GM21526 (cell line): ENCODE measurements around the gene RACGAP1.

ENCODE experiments used
- ATAC-seq: cut with Tn5 transposase; IDR thresholded peaks from one replicate; pipeline ENCODE4 v1.9.1; 2021; ENCODE audit warnings: moderate library complexity; ENCODE audit not compliant: unreplicated experiment, low FRiP score

The RACGAP1 gene

GRCh38 chr12:50057000-50057841 lies 31.9 kb upstream of the RACGAP1 start, which contains the start of gene ASIC1:
TSS of gene ASIC1 (plus strand) at chr12:50057596. CDS start at chr12:50058767, 1,171 bp downstream.
- ATAC-seq = no peak

DNA sequence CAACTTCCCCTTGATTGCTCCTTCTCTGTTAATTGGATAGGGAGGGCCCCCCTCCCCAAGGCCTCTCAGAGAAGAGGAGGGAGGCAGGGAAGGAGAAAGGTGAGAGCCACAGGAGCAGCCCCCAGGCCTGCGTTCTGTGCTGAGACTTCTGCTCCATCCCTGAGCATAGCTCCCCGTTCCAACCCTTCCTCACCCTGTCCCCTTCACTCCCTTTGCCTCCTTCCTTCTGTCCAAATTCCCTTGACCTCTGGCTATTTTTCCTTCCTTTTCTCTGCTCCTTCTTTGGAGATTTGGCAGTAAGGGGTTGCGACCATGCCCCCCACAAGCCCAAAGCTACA lies 31.3 kb upstream of the RACGAP1 start:
- ATAC-seq = no peak

- no peak for ATAC-seq
Measured at GRCh38 chr12:50055831-50056638, 30.7 kb upstream of the RACGAP1 start.

- ATAC-seq = no peak
Measured at GRCh38 chr12:50053583-50053982, 28.3 kb upstream of the RACGAP1 start.

DNA sequence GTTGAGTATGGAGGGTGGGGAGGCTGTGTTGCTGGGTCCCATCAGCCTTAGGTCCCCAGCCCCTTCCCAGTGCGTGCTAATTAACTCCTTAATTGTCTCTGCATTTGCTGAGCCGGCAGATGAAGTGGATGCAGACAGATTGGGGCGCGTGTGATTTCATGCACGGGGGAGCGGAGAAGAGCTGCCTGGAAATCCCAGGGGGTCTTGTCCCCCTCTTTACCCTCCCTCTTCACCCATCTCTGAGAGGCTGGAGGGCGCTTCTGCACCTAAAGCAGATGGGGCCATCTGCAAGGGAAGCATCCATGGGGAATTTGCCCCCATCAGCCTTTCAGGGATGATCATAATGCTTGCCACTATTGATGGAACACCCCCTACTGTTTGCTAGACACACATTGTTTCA lies 27.7 kb upstream of the RACGAP1 start:
- ATAC-seq = no peak

GRCh38 chr12:50052544-50052943 lies 27.2 kb upstream of the RACGAP1 start:
- ATAC-seq = no peak

DNA sequence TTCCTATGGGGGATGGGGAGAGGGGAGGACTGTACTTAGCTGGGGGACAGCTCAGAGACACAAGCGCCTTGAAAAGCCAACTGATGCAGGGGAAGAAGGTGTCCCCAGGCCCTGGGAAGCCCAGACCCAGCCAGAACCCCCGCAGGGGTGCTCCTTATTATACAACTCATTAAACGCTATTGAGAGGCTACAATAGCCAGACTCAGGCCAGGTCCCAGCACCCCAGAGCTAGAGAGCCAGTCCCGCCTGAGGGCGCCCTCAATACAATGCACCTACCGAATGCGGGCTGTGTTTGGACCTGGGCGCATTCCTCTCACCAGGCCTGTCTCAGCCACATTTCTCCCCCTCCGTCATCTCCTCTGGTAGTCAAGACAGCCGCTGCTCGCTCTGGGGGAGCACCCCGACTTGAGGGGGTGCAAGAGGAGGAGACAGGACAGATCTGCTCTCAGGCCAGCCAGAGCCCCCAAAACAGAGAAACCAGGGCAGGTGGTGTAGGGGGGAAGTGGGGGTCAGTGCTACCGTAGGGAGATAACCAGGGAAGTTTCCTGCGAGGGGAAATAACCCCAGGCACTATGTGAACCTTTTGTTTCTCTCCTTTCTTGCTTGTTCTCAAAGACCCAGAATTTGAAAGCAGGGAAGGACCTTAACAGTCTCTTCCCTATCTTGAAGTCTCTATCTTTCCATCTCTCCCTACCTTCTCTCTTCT lies 26.0 kb upstream of the RACGAP1 start:
- ATAC-seq = no peak

GRCh38 chr12:50050410-50051098 lies 25.3 kb upstream of the RACGAP1 start:
- ATAC-seq = no peak

DNA sequence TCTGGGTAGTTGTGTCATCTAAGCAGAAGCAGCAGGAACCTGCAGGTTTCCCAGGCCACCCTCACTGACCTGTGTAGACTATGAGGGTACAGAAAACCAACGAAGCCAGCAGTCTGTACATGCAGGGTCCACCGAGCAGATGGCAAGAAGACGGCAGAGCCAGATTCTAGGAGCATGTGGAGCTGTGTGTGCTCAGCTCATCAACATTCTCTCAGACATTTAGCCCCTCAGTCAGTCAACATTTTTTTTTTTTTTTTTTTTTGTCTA lies 24.8 kb upstream of the RACGAP1 start:
- no peak for ATAC-seq

GRCh38 chr12:50049254-50050118 lies 24.2 kb upstream of the RACGAP1 start:
- no peak for ATAC-seq

GRCh38 chr12:50047693-50048250 lies 22.5 kb upstream of the RACGAP1 start:
- ATAC-seq = no peak

GRCh38 chr12:50043854-50044253 lies 18.6 kb upstream of the RACGAP1 start:
- ATAC-seq = no peak

GRCh38 chr12:50043308-50043707 lies 18.0 kb upstream of the RACGAP1 start:
- ATAC-seq = no peak

DNA sequence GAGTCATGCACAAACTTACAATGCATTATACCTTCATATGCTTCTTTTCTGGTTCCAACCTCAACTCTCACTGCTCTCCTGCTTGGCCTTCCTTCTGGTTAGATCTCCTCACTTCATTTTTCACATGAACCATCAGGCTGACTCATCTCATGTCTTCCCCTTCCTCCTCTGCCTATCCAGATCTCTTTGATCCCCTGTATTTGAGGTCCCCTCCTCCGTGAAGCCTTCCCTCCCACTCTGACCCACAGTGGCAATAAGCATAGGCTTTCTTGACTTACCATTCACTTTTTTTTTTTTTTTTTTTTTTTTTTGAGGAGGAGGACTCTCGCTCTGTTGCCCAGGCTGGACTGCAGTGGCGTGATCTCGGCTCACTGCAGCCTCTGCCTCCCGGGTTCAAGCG lies 17.4 kb upstream of the RACGAP1 start:
- ATAC-seq = no peak

GRCh38 chr12:50041962-50042361 lies 16.7 kb upstream of the RACGAP1 start:
- ATAC-seq = no peak

DNA sequence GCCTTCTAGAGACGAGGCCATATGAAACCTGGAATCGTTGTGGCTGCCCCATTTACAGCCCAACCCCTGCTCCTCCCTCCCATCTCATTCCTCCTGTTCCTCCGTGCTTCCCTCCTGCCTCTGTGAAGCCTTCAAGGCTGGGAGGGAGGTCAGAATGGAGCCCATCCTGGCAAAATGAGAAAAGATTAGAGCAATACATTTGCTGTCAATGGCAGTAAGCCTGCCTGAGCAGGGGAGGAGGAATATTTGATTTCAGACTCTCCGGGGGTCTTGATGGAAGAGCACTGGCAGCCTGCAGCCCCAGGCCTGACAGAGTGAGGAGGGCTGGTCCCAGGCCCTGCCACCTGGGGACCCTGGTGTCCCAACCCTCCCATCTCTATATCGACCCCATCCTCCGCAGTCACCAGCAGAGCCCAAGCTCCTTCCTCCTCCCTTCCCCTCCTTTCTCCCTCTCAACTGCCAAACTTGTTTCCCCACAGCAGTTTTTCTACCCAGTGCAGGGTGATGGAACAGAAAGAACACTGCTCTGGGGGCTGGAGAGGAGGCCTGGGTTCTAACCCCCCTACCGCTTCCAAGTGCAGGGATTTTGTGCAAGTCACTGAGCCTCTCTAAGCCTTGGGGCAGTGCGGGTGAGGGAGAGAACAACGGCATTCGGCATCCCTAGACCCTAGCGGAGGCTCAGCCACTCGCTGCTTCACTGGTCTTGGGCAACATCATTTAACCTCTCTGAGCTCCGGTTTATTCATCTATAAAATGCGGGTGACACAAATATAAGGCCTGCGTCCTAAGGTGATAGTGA lies 16.0 kb upstream of the RACGAP1 start:
- ATAC-seq = no peak

GRCh38 chr12:50040657-50041056 lies 15.4 kb upstream of the RACGAP1 start:
- ATAC-seq = no peak

DNA sequence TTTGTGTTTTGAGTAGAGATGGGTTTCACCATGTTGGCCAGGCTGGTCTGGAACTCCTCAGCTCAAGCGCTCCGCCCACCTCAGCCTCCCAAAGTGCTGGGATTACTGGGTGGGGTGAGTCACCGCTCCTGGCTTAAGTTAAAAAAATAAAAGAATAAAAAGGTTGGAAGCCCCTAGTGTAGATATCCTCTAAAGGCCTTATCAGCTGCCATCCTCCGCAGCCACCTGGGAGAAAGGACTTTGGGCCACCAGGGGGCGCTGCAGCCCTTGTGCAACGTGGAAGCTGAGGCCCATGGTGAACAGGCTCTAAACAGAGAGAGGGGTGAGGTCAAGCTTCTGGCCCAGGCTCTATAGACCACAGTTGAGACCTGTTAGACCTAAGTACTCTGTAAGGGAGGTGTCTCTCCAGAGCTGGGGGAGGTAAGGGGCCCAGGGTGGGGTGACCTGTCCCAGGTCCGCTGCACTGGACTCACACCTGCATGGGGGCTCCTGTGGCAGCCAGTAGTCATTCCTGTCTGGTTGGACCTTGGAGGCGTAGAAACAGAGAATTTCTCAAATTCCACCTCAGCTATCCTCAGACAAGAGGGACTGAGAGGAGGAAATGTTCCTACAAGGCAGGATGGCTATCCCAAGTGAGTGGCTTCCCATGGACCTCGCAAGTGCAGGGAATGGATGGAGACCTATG lies 14.0 kb upstream of the RACGAP1 start:
- ATAC-seq = peak; percentile 55
